ENCODE data around the gene MYOC.
"Not testable (repeated sequence)": the region's sequence is repeated elsewhere in the genome, so short reads cannot be mapped to it uniquely, and the experiment has no call there.

MYOC gene

GRCh38 chr1:171664976-171665375 is 12.5 kb upstream of the MYOC start:
- Histone ChIP-seq H2BK120ac (ENCODE audit: low read depth, low read length) (no peak overlapping the region), H3K27ac (ENCODE audit: low read depth, low read length) (no peak overlapping the region), H4K8ac (ENCODE audit: low read depth, low read length) (no peak overlapping the region), H3K4me2 (ENCODE audit: low read length) (no peak overlapping the region), H3K23ac (ENCODE audit: low read length) (no peak overlapping the region), H3K4me3 (ENCODE audit: low read length) (no peak overlapping the region), H3K36me3 (ENCODE audit: control insufficient read depth, insufficient read depth, low read length) (no peaks in the 10 kb centered on the region), H3K79me2 (ENCODE audit: control insufficient read depth, insufficient read depth, low read length) (no peaks in the 10 kb centered on the region), H2BK5ac (ENCODE audit: low read length) (no peak overlapping the region), H3K27me3 (ENCODE audit: insufficient read depth, low read length, poor library complexity) (no peaks in the 10 kb centered on the region), H3K9ac (ENCODE audit: low read length) (no peak overlapping the region), H3K4me1 (ENCODE audit: control insufficient read depth, low read depth, low read length) (no peaks in the 10 kb centered on the region), H3K56ac (ENCODE audit: low read length) (no peak overlapping the region), H2AK5ac (ENCODE audit: low read length) (no peak overlapping the region), H3K4ac (ENCODE audit: low read depth, low read length) (no peak overlapping the region), H2BK15ac (replicated peaks; ENCODE audit: low read depth) (no peak overlapping the region), H4K5ac (ENCODE audit: low read length) (no peak overlapping the region), H3K79me1 (ENCODE audit: low read length) (no peaks in the 10 kb centered on the region), H3K18ac (ENCODE audit: low read length) (no peak overlapping the region)
- peak; percentile 40 for DNase-seq

- no peak overlapping the region for H2AK5ac ChIP-seq (ENCODE audit: low read length)
- WGBS (ENCODE audit: extremely low coverage, insufficient coverage, low lambda C conversion rate): no CpG with 5 or more reads among the region's 4 CpGs
Observed at GRCh38 chr1:171663854-171664575, 11.5 kb upstream of the MYOC start.

GRCh38 chr1:171663036-171663853 is 10.8 kb upstream of the MYOC start:
- Histone ChIP-seq H3K79me2 (ENCODE audit: control insufficient read depth, insufficient read depth, low read length) (no peaks in the 10 kb centered on the region), H3K27ac (ENCODE audit: low read depth, low read length) (no peak overlapping the region), H3K9ac (ENCODE audit: low read length) (no peak overlapping the region), H2BK5ac (ENCODE audit: low read length) (no peak overlapping the region), H3K4me1 (ENCODE audit: control insufficient read depth, low read depth, low read length) (no peaks in the 10 kb centered on the region), H2BK120ac (ENCODE audit: low read depth, low read length) (no peak overlapping the region), H3K4me3 (ENCODE audit: low read length) (no peak overlapping the region), H3K36me3 (ENCODE audit: control insufficient read depth, insufficient read depth, low read length) (no peaks in the 10 kb centered on the region), H3K4me2 (ENCODE audit: low read length) (no peak overlapping the region), H2BK15ac (replicated peaks; ENCODE audit: low read depth) (no peak overlapping the region), H4K8ac (ENCODE audit: low read depth, low read length) (no peak overlapping the region), H3K27me3 (ENCODE audit: insufficient read depth, low read length, poor library complexity) (no peaks in the 10 kb centered on the region), H4K5ac (ENCODE audit: low read length) (no peak overlapping the region), H2AK5ac (ENCODE audit: low read length) (no peak overlapping the region), H3K79me1 (ENCODE audit: low read length) (no peaks in the 10 kb centered on the region), H3K23ac (ENCODE audit: low read length) (no peak overlapping the region), H3K18ac (ENCODE audit: low read length) (no peak overlapping the region), H3K4ac (ENCODE audit: low read depth, low read length) (no peak overlapping the region), H3K56ac (ENCODE audit: low read length) (no peak overlapping the region)
- WGBS (ENCODE audit: extremely low coverage, insufficient coverage, low lambda C conversion rate): no CpG with 5 or more reads among the region's 7 CpGs
- no peak for DNase-seq

More at GRCh38 chr1:171663854-171664575, 11.5 kb upstream of the MYOC start:
- Histone ChIP-seq H3K79me2 (ENCODE audit: control insufficient read depth, insufficient read depth, low read length) (no peaks in the 10 kb centered on the region), H2BK5ac (ENCODE audit: low read length) (no peak overlapping the region), H3K27me3 (ENCODE audit: insufficient read depth, low read length, poor library complexity) (no peaks in the 10 kb centered on the region), H3K4me1 (ENCODE audit: control insufficient read depth, low read depth, low read length) (no peaks in the 10 kb centered on the region), H2BK120ac (ENCODE audit: low read depth, low read length) (no peak overlapping the region), H3K4ac (ENCODE audit: low read depth, low read length) (no peak overlapping the region), H3K27ac (ENCODE audit: low read depth, low read length) (no peak overlapping the region), H3K23ac (ENCODE audit: low read length) (no peak overlapping the region), H3K56ac (ENCODE audit: low read length) (no peak overlapping the region), H3K4me2 (ENCODE audit: low read length) (no peak overlapping the region), H2BK15ac (replicated peaks; ENCODE audit: low read depth) (no peak overlapping the region), H3K36me3 (ENCODE audit: control insufficient read depth, insufficient read depth, low read length) (no peaks in the 10 kb centered on the region), H3K79me1 (ENCODE audit: low read length) (no peaks in the 10 kb centered on the region), H4K8ac (ENCODE audit: low read depth, low read length) (no peak overlapping the region), H3K4me3 (ENCODE audit: low read length) (no peak overlapping the region), H4K5ac (ENCODE audit: low read length) (no peak overlapping the region), H3K18ac (ENCODE audit: low read length) (no peak overlapping the region), H3K9ac (ENCODE audit: low read length) (no peak overlapping the region)
- peak; percentile 33 for DNase-seq

GRCh38 chr1:171661076-171661650 is 8.7 kb upstream of the MYOC start:
- Histone ChIP-seq H2BK120ac (ENCODE audit: low read depth, low read length) (no peak overlapping the region), H3K27ac (ENCODE audit: low read depth, low read length) (no peak overlapping the region), H3K4me3 (ENCODE audit: low read length) (no peak overlapping the region), H3K36me3 (ENCODE audit: control insufficient read depth, insufficient read depth, low read length) (no peaks in the 10 kb centered on the region), H3K56ac (ENCODE audit: low read length) (no peak overlapping the region), H2AK5ac (ENCODE audit: low read length) (no peak overlapping the region), H4K8ac (ENCODE audit: low read depth, low read length) (no peak overlapping the region), H3K4ac (ENCODE audit: low read depth, low read length) (no peak overlapping the region), H4K5ac (ENCODE audit: low read length) (no peak overlapping the region), H3K4me2 (ENCODE audit: low read length) (no peak overlapping the region), H2BK15ac (replicated peaks; ENCODE audit: low read depth) (no peak overlapping the region), H3K27me3 (ENCODE audit: insufficient read depth, low read length, poor library complexity) (no peaks in the 10 kb centered on the region), H3K23ac (ENCODE audit: low read length) (no peak overlapping the region), H3K18ac (ENCODE audit: low read length) (no peak overlapping the region), H3K9ac (ENCODE audit: low read length) (no peak overlapping the region), H2BK5ac (ENCODE audit: low read length) (no peak overlapping the region), H3K4me1 (ENCODE audit: control insufficient read depth, low read depth, low read length) (no peaks in the 10 kb centered on the region), H3K79me1 (ENCODE audit: low read length) (no peaks in the 10 kb centered on the region), H3K79me2 (ENCODE audit: control insufficient read depth, insufficient read depth, low read length) (no peaks in the 10 kb centered on the region)
- no peak for DNase-seq
- WGBS (ENCODE audit: extremely low coverage, insufficient coverage, low lambda C conversion rate): no CpG with 5 or more reads among the region's 5 CpGs

- H3K4me3 ChIP-seq (ENCODE audit: low read length); H2BK15ac ChIP-seq (replicated peaks; ENCODE audit: low read depth); H3K4ac ChIP-seq (ENCODE audit: low read depth, low read length); H4K8ac ChIP-seq (ENCODE audit: low read depth, low read length); H3K79me2 ChIP-seq (ENCODE audit: control insufficient read depth, insufficient read depth, low read length); H3K79me1 ChIP-seq (ENCODE audit: low read length); H3K18ac ChIP-seq (ENCODE audit: low read length); H3K27me3 ChIP-seq (ENCODE audit: insufficient read depth, low read length, poor library complexity); H2BK120ac ChIP-seq (ENCODE audit: low read depth, low read length); H2BK5ac ChIP-seq (ENCODE audit: low read length); H3K4me1 ChIP-seq (ENCODE audit: control insufficient read depth, low read depth, low read length); H3K27ac ChIP-seq (ENCODE audit: low read depth, low read length); DNase-seq; H2AK5ac ChIP-seq (ENCODE audit: low read length); H3K56ac ChIP-seq (ENCODE audit: low read length); H4K5ac ChIP-seq (ENCODE audit: low read length); H3K4me2 ChIP-seq (ENCODE audit: low read length); H3K23ac ChIP-seq (ENCODE audit: low read length); H3K36me3 ChIP-seq (ENCODE audit: control insufficient read depth, insufficient read depth, low read length); H3K9ac ChIP-seq (ENCODE audit: low read length): not testable (repeated sequence)
- WGBS (ENCODE audit: extremely low coverage, insufficient coverage, low lambda C conversion rate): no CpG with 5 or more reads among the region's 9 CpGs
Observed at GRCh38 chr1:171656206-171656605, 3.7 kb upstream of the MYOC start.

Measured in mesendoderm (in vitro differentiated cells).